Ammon's horn (tissue), 1 donor: ENCODE data around the gene QRFP.

Experiments
- DNase-seq: peaks from one replicate; pipeline ENCODE4 v3.0.0-alpha.2; 2016; ENCODE audit warnings: low spot score

QRFP gene

GRCh38 chr9:130933114-130934046 is 36.8 kb upstream of the QRFP start:
- DNase-seq: no peak

GRCh38 chr9:130932255-130933079 is 35.9 kb upstream of the QRFP start:
- no peak for DNase-seq

- no peak for DNase-seq
These were observed 35.1 kb upstream of the QRFP start for GRCh38 chr9:130931508-130932254.

GRCh38 chr9:130930804-130931349 is 34.3 kb upstream of the QRFP start:
- DNase-seq: no peak

- DNase-seq: no peak
These were observed 33.7 kb upstream of the QRFP start for GRCh38 chr9:130930132-130930803.

- DNase-seq: no peak
These were observed 33.0 kb upstream of the QRFP start for GRCh38 chr9:130929571-130930038.

GRCh38 chr9:130927995-130928900 is 31.6 kb upstream of the QRFP start:
- DNase-seq: no peak

GRCh38 chr9:130927338-130927737 is 30.7 kb upstream of the QRFP start:
- no peak for DNase-seq

GRCh38 chr9:130925050-130925678 is 28.6 kb upstream of the QRFP start:
- no peak for DNase-seq

- DNase-seq: no peak
These were observed 27.8 kb upstream of the QRFP start for GRCh38 chr9:130924448-130924788.

GRCh38 chr9:130923611-130924447 is 27.2 kb upstream of the QRFP start:
- DNase-seq: no peak

GRCh38 chr9:130922893-130923610 is 26.4 kb upstream of the QRFP start:
- no peak for DNase-seq

- DNase-seq: no peak
These were observed 25.6 kb upstream of the QRFP start for GRCh38 chr9:130921989-130922892.

- DNase-seq: no peak
These were observed 24.8 kb upstream of the QRFP start for GRCh38 chr9:130921300-130921988.

- no peak for DNase-seq
These were observed 24.2 kb upstream of the QRFP start for GRCh38 chr9:130920762-130921299.

GRCh38 chr9:130920233-130920632 is 23.6 kb upstream of the QRFP start:
- DNase-seq: no peak
